ENCODE data around the gene ZDHHC14.

GRCh38 chr6:157592541-157592940 is 211.6 kb downstream of the ZDHHC14 start:
- no peak for TF ChIP-seq CTCF (IDR thresholded peaks at IDR 0.05; ENCODE audit: low read depth, low read length)
- no peak for TF ChIP-seq MAX (IDR thresholded peaks at IDR 0.05; ENCODE audit: low read depth, low read length)
- no peak for TF ChIP-seq POLR2A (IDR thresholded peaks at IDR 0.05; ENCODE audit: extremely low read depth, insufficient read length)
- TF ChIP-seq MYC (IDR thresholded peaks at IDR 0.05; ENCODE audit: low read depth, low read length), result no peak

All from NB4 (cell line).